A673 (cell line): Measurements from ENCODE around the gene MED15.

Experiments used
- CTCF ChIP-seq: fragments of 300-800, 200-600 bp; sonication (generic); conservative IDR thresholded peaks from 2 replicates; pipeline ENCODE4 v1.5.1; 2017; ENCODE audit warnings: low read depth, mild to moderate bottlenecking, antibody characterized with exemption, low read length, moderate library complexity, mixed read lengths
- EZH2 ChIP-seq: fragments of 200-600 bp; sonication (generic); IDR thresholded peaks from 2 replicates; pipeline ENCODE4 v1.6.1; 2017; ENCODE audit warnings: borderline replicate concordance, low read depth, mild to moderate bottlenecking, mixed read lengths, antibody characterized with exemption, low read length; ENCODE audit not compliant: poor library complexity, severe bottlenecking

- TF ChIP-seq CTCF (no peak), EZH2 (no peak)
Measured at GRCh38 chr22:20503816-20504215, 3.6 kb upstream of the MED15 start.
